NCI-H446 treated with DMSO at 0.1 percent for 48 hours (cell line): ENCODE measurements around the gene ZDHHC3.

Experiments
- DNase-seq: peaks from one replicate; lab custom pipeline; 2025; lab: John Stamatoyannopoulos, UW

The ZDHHC3 gene

DNA sequence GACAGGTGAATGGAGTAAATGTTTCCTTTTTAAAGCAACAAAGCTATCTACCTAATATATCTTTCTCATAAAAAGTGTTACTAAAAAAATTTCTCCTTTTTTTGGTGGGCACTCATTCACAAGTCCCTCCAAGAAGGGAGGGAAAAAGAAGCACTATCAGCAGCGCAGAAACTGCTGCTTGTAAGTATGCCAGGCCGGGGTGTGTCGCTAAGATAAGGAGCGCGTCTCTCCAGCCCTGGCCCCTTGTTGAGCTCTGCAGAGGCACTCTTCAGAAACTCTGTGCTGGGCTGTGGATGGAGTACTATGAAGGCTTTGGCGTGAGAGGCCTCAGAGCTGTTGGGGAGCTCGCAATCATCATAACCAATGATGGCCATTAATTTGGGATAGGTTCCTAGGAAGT, 49.1 kb downstream of the ZDHHC3 start:
- no peak for DNase-seq

DNA sequence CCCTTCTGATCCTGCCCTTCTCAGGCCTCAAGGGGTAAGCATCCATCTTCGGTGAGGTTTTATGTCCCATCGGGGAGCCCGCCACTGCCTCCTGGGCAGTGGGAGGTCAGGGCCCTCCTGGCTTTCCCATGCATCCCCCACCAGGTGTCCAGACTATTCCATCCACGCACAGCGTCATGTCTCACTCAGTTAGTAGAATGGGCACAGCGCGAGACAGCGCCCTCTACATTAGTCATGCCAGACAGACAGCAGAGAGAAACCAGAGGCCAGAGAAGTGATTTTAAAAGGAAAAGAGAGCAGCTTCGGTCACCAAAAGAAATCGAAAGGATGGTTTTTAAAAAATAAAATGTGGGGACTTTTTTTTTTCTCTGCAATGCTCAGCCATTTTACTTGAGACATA, 49.8 kb downstream of the ZDHHC3 start:
- DNase-seq = no peak

DNA sequence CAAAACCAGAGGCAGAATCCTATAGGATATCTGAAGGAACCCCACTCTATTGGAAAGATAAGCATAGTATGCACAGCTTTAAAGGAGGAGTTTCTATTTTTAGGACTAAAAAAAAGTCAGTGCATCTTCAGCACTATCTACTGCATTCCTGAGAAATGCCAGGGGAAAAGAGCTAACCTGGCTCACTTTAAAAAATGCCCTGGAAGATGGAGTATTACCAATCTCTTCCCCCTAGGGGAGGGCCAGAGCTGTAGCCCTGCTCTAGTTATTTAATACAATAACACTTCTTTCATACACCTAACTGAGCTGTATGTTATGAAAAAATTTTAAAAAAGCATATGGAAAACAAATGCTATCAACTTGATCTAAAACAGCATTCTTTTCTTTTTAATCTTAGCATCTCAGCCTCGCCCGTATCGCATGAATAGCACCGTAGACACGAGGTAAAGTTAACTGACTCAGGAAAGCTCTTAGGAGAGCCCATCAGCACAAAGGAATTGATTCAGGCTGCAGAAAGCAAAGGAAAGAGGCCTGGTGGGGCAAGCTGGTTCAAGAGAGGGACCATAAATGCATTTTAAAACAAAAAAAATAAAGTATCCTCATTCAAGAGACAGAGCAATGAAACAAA, 51.4 kb downstream of the ZDHHC3 start:
- no peak for DNase-seq

DNA sequence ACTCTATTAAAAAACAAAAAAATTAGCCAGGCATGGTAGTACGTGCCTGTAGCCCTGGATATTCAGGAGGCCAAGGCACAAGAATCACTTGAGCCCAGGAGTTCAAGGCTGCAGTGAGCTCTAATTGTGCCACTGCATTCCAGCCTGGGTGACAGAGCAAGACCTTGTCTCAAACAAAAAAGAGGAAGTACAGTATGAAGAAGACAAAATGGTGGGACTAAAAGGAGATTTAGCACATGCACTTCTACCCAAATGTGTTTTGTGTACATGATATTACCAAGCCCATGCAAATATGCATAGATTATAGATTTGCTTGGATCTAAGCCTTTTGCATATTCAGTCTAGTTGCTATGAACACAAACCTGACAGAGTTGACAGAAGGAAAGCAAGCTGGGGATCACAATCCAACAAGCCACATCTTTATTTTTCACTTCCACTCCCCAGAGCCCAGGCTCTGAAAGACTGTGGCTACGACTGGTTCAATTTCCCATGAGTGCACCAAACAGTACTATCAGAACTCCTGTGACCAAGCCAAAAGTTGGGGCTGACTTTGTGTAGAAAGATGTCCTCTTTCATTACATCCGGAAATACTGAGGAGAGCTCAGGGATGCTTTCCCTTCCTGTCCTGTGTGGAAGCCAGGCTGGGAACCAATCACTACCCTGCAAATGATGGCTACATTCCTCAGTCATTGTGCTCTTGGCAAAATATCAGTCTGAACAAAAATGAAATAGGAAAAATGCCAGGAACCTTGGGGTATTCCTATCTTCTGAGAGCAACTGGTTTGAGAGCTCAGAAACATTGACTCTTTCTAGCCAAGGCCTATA, 52.1 kb downstream of the ZDHHC3 start:
- no peak for DNase-seq

DNA sequence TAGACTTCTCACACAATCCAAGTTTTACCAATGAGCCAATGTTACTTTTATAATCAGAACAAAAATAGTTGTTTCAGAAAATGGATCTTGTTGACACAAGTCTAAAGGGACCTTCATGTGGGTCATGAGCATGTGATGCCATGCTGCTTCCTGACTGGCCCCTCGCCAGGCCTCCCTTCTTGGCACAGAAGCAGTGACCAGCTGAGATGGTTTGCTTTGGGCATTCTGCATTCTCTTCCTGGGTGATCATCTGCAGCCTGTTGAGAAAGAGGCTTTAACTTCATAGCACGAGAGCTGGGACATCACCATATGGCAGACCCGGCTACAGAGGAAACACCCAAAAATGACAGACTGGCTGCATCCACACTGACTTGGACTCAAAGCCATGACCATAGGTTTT, 55.9 kb downstream of the ZDHHC3 start:
- DNase-seq = no peak

DNA sequence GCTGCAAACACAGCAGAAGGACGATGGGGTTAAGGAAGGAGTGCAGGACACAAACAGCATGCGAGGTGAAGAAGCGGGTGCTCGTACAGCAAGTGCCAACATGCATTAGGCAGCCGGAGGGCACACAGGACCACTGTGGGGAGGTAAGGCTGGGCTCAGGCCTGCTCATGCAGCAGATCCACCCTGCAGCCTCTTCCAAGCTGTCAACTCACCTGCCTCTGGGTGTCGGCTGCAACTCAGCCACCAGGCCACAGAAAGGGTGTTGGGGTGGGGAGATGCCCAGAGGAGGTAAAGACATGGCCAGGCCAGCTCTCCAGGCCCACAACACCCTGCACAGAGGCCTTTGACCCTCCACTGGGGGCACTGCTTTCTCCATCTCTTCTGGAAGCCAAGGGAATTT, 57.4 kb downstream of the ZDHHC3 start:
- no peak for DNase-seq

DNA sequence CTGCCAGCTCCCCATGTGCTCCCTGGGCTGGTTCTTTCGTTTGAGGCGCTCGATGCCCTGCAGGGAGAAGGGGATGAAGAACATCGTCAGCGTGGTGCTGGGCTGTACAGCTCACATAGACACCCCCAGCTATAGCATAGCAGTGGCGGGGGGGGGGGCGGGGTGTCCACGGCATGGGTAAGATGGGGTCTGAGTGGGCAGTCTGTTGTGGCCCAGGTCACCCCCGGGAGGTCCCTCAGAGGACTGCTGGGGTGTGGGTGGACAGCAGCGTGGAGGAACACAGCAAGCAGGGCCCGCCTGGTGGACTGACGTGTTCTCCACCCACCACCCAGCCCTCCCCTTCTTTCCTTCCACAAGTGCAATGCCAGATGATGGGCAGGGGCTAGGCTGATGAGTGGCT, 57.9 kb downstream of the ZDHHC3 start:
- DNase-seq = no peak

DNA sequence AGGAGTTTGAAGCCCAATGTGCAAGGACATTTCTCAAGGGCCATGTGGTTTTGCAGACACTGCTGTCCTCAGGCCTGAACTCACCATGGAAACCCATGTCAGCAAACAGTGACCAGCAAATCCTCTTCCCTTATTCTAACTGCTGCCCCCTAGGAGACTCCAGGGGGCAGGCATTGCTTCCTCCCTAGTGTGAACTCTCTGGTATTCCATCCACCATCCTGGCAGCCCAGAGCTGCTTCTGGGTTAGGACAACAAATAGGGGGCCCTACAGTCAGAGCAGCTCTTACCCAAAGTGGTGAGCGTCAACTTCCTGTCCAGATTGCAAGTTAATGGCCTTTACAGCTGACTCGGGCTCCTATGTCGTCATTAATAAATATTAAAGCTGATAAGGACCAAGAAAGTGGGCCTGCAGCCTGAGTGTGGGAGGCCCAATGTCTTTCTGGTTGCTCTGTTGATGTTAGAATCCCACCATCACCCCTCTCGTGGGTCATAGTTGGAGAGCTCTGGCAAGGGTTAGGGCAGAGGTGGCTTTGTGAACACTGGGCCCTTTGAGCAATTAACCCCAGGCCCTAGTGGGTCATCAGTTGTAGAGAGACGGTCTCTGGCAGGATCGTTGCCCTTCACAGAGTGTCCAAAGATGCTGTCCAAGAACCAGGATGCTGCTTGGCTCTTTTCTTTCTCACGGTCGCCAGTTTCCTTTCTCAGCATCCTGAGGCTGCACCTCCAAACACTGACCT, 60.1 kb downstream of the ZDHHC3 start:
- DNase-seq = no peak

DNA sequence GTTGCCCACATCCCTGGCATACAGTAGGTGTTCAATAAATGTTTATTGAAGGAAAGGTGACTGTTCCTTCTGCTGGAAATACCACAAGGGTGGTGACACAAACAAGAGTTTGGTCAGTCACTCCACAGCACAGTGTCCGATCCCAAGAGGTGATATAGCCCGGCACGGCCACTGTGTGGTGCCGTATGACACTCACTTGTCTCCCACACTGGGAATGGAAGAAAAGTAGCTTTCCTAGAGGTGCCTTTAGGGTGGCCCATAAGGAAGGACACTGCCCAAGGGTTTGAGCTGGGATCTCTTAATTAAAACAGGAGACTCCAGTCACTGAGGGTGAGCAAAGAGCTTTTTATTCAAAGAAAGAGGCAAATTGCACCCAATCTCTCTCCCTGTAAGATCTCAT, 61.0 kb downstream of the ZDHHC3 start:
- DNase-seq = no peak

DNA sequence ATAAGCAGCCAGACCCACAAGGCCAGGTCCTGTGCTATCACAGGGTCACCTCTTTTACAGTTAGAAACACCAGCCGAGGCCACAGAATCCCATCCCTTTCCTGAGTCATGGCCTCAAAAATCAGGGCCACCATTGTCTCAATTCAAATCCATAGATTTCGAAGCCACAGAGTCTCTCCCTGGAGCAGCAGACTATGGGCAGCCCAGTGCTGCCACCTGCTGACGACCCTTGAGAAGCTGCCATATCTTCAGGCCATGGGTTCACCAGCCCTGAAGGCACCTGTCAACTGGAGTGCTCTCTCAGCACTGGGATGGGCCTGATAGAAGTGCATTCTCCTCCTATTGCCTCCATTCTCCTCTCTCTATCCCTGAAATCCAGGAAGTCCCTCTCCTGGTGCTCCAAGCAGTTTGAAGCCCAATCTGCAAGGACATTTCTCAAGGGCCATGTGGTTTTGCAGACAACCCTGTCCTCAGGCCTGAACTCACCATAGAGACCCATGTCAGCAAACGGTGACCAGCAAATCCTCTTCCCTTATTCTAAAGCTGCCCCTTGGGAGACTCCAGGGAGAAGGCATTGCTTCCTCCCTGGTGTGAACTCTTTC, 62.0 kb downstream of the ZDHHC3 start:
- peak; percentile 5 for DNase-seq

DNA sequence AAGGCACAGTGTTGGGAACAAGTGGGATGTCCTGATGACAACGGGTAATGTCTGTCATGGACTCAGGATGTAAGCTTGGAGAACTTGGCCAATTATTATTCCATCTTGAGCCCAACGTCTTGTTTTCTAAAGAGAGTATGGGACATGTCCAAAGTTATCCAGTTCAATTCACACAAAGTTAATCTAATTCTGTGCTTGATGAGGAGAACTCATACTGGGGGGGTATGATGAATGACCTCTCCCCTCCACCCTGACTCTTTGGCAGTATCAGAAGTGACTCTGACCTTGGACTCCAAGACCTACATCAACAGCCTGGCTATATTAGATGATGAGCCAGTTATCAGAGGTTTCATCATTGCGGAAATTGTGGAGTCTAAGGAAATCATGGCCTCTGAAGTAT, 65.3 kb downstream of the ZDHHC3 start:
- DNase-seq = no peak

DNA sequence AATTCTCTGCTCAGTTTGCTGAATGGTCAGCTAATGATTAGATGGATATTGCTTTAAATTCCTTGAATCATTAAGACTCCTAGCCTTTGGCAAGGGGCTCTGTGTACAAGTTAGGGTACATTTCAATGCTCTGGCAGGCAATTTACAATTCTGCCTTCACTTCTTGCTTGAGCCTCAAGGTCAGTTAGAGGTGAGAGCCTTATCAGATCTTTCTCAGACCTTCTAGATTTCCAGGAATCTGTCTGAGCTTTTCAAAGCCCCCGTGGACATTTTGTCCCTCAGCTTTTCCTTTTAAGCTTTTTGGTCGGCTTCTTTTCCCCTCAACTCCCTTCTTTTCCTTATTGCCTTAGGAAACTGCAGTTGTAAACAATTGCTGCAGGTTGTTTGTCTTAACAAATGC, 66.9 kb downstream of the ZDHHC3 start:
- DNase-seq = no peak

DNA sequence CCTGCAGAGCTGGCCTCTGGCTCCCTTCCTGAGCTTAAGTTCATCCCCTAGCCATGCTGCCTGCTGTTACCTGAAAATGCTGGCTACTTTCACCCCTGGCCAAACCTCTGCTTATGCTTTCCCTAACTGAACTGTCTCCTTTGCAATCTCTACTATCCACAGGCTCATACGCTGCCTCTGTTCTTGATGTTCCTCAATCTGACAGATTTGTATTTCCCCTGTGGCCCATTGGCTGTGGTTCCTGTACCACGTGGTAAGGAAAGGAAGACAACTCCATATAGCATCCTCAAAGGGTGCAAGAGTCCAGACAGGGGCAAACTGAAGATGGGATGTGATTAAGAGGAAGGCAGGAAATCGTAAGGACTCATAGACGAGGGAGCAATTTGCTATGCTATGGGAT, 68.4 kb downstream of the ZDHHC3 start:
- no peak for DNase-seq

DNA sequence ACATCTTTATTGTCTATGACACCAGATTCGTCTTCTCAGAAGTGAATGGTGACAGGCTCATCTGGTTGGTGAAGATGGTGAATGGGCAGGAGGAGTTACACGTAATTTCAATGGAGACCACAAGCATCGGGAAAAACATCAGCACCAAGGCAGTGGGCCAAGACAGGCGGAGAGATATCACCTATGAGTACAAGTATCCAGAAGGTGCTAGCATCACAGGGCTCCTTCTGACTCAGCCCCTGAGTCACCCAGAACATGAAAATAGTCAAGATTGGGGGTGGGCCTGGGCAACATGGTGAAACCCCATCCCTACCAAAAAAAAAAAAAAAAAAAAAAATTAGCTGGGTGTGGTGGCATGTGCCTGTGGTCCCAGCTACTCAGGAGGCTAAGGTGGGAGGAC, 69.0 kb downstream of the ZDHHC3 start:
- no peak for DNase-seq

DNA sequence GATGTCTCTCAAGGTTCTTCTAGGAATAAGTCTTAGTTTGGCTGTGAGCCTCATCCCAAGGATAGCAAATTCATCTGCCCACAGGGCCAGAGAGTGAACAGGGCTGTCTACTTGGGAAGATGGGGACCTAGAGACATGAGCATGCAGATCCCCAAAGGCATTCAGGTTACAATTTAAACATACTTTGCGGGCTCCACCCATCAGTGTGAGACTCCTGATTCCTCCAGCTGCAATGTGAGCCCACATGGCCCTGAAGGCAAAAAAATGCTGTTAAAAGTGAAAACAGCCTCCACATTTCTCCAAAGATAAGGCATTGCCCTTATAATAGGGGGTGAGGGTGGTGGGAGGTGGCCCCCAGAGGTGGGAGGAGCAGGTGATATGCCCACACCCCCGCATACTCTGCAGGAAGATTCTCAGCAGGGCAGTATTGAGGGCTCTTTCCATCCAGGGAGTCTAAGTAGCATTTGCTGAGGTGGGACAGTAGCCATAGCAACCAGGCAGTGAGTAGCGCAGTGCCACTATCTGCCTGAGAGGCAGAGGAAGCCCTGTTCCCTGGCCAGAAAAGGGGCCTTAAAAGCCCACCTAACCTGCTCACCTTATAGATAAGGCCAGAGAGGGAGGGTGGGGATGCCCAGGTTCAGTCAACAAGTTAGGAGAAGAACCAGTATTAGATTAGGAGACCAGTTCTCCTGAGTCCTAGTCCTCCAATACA, 70.4 kb downstream of the ZDHHC3 start:
- no peak for DNase-seq

DNA sequence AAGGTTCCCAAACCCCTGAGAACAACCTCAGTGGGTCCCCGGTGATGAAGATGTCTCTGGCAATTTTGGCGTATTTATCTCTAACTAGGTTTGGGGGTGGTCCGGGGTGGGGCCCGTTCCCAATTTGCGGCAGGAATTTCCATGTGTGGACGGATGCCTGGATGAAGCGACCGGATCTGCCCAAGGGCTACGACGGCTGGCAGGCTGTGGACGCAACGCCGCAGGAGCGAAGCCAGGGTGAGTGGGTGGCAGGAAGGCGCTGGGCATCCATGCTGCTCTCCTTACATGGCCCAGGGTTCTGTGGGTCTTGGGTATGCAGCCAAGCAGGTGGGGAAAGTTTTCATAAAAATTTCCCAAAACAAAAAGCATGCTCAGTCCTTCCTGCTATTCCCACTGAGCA, 72.2 kb downstream of the ZDHHC3 start:
- DNase-seq = no peak

DNA sequence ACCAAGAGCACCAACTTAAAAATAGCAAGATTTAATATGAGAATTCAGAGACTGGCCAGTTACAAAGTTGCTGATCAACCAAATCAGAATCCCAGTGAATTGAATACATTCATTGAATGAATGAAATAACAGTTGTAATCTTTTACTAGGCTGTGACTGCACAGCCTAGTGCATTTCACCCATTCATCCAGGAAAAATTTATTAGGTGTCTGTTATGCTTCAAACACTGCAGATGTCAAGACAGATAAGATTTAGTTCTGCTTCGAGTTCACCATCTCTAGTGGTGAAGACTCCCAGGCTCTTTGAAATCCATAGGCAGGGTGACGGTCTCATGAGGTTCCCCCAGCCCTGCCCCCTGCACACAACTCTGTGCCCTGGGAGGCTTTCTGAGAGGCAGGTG, 72.7 kb downstream of the ZDHHC3 start:
- no peak for DNase-seq

DNA sequence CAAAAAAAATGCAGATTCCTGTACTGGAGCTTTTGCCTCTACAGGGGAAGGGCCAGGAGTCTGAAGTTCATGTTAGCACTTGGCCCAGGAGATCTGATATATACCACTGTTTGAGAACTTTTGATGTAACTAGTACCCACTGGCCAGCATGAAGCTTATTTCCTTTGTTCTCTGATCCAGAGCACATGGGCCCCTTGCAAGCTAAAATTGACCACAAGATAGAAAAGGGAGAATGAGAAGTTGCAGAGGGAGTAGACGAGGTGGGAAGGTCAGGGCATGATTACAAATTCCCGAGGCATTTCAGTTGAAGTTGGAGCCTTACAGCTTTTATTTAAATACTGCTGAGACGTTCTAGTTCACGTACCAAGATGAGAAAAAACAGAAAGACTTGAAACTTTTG, 73.3 kb downstream of the ZDHHC3 start:
- no peak for DNase-seq

DNA sequence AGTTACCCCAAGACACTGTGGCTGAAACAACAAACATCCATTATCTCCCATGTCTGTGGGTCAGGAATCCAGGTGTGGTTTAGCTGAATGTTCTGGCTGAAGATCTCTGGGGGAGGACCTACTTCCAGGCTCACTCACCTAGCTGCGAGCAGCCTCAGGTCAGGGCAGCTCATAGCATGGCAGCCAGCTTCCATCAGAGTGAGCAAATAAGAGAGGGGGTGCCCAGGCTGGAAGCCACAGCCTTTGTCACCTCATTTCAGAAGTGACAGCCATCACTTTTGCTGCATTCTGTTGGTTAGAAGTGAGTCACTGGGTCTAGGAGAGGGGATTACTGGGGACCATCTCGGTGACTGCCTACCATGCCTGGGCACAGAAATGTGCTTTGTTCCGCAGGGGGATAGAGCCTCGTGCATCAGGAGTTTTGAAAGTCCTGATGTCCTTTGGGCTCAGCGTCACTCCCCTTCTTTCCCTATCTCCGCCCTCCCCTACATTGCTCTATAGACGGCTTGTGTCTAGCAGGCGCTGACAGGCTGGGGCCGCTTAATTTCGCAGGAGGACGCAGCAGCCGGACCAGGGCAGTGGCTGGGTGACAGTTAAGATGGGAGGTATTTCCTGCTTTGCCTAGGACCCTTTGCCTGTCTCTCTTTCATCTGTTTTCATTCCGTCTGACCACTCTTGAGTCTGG, 76.1 kb downstream of the ZDHHC3 start:
- no peak for DNase-seq

DNA sequence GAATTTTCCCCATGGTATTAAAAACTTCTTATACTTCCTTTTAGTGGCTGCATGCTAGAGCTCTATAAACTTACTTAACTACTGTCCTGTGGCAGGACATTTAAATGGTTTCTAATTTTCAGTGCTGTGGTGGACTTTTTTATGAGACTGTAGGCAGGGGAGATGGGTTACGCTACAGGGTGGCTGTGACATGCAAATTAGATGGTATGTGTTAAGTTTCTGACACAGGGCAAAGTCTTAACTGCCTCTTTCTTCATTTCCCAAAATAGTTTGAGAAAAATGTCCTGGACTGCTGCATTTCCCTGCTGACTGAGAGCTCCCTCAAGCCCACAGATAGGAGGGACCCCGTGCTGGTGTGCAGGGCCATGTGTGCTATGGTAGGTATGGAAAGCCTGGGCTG, 79.5 kb downstream of the ZDHHC3 start:
- no peak for DNase-seq

DNA sequence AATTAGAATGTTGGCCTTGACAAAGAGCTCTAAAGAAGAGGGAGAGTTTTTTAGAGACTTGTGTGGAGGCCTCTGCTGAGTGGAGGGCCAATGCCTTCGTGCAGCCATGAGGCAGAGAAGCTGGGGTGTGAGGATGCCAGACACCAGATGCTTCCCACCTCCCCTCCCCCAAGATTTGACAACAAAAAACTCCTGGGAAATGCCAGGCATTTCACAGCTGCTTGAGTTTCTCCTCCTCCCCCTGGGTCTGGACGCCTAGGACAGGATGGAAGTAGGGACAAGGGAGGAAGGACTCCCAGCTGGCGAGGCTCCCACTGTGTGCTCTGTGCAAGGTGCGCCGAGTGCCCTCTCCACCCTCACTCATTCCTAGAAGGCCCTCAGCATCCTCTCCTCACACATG, 81.5 kb downstream of the ZDHHC3 start:
- DNase-seq = no peak

DNA sequence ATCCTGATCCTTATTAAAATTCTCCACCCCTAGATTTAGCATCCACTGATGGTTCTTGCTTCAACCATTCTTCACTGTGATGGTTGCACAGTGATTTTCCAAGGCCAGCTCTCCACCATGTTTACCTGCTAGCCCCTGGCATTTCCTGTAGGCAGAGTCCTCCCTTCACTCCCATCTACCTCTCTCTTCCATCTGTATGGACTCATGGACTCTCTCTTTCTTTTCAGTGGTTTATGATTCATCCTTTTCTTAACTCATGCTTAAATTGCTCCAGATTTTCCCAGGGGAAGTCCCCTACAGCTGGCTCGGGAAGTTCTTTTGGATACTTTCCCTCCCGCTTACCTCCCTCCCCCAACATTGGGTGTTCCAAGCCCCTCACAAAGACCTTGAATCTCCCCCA, 82.9 kb downstream of the ZDHHC3 start:
- DNase-seq = no peak
